HUES48 (cell line): Measurements from ENCODE around the gene DPPA3.
"Not testable (repeated sequence)": the region's sequence is repeated elsewhere in the genome, so short reads cannot be mapped to it uniquely, and the experiment has no call there.

Source experiments
- H3K27ac ChIP-seq: one replicate; pipeline ENCODE4 v1.7.0; 2013; ENCODE audit warnings: low read depth, low read length, inconsistent platforms
- H3K27me3 ChIP-seq: 2 replicates; pipeline ENCODE4 v1.6.1; 2013; ENCODE audit warnings: mild to moderate bottlenecking, low read length; ENCODE audit not compliant: control insufficient read depth, insufficient read depth
- H3K36me3 ChIP-seq: 2 replicates; pipeline ENCODE4 v1.6.1; 2013; ENCODE audit warnings: low read length; ENCODE audit not compliant: control insufficient read depth, insufficient read depth
- H3K4me1 ChIP-seq: 2 replicates; pipeline ENCODE4 v1.6.1; 2013; ENCODE audit warnings: mild to moderate bottlenecking, low read length; ENCODE audit not compliant: control insufficient read depth, insufficient read depth
- H3K4me3 ChIP-seq: 2 replicates; pipeline ENCODE4 v1.5.1; 2013; ENCODE audit warnings: mild to moderate bottlenecking, low read depth, low read length
- H3K9ac ChIP-seq: 2 replicates; pipeline ENCODE4 v1.6.1; 2013; ENCODE audit warnings: mild to moderate bottlenecking, low read depth, low read length, moderate library complexity
- H3K9me3 ChIP-seq: 2 replicates; pipeline ENCODE4 v1.6.1; 2013; ENCODE audit warnings: low read length; ENCODE audit not compliant: control insufficient read depth, insufficient read depth

DPPA3 gene

GRCh38 chr12:7711133-7711532 lies at the start of gene DPPA3:
DPPA3 (plus strand) TSS chr12:7711433; CDS start chr12:7711571, 138 bp downstream.
- H3K36me3 ChIP-seq, result no peaks in the 10 kb centered on the region
- no peaks in the 10 kb centered on the region for H3K27me3 ChIP-seq
- H3K9me3 ChIP-seq, result no peaks in the 10 kb centered on the region
- peak within 1 kb of the TSS; percentile 20 for H3K27ac ChIP-seq
- H3K9ac ChIP-seq, result no peak within 1 kb of the TSS
- H3K4me3 ChIP-seq, result no peak within 1 kb of the TSS
- peaks cover 15% of the 10 kb centered on the region for H3K4me1 ChIP-seq

GRCh38 chr12:7661741-7662140 lies 49.5 kb upstream of the DPPA3 start:
- Histone ChIP-seq H3K4me1 (peaks cover 3% of the 10 kb centered on the region; the same call in 1 of the 2 replicates), H3K27me3 (no peaks in the 10 kb centered on the region), H3K36me3 (no peaks in the 10 kb centered on the region), H3K9ac (no peak overlapping the region), H3K9me3 (no peaks in the 10 kb centered on the region), H3K27ac (no peak overlapping the region), H3K4me3 (no peak overlapping the region)

- peaks cover 2% of the 10 kb centered on the region; the same call in 1 of the 2 replicates for H3K4me1 ChIP-seq
These were observed 44.6 kb upstream of the DPPA3 start for GRCh38 chr12:7666595-7666994.

GRCh38 chr12:7667125-7667524 lies 44.1 kb upstream of the DPPA3 start:
- H3K4me3 ChIP-seq, result no peak overlapping the region
- H3K4me1 ChIP-seq, result no peaks in the 10 kb centered on the region
- no peaks in the 10 kb centered on the region for H3K27me3 ChIP-seq
- no peak overlapping the region for H3K9ac ChIP-seq
- H3K27ac ChIP-seq, result no peak overlapping the region
- H3K9me3 ChIP-seq, result no peaks in the 10 kb centered on the region
- no peaks in the 10 kb centered on the region for H3K36me3 ChIP-seq

More at GRCh38 chr12:7666595-7666994, 44.6 kb upstream of the DPPA3 start:
- Histone ChIP-seq H3K27ac (no peak overlapping the region), H3K27me3 (no peaks in the 10 kb centered on the region), H3K9me3 (no peaks in the 10 kb centered on the region), H3K9ac (no peak overlapping the region), H3K4me3 (no peak overlapping the region), H3K36me3 (no peaks in the 10 kb centered on the region)

- H3K4me1 ChIP-seq, result no peaks in the 10 kb centered on the region
- H3K4me3 ChIP-seq, result no peak overlapping the region
- no peak overlapping the region for H3K27ac ChIP-seq
- no peak overlapping the region for H3K9ac ChIP-seq
- no peaks in the 10 kb centered on the region for H3K27me3 ChIP-seq
- no peaks in the 10 kb centered on the region for H3K9me3 ChIP-seq
- H3K36me3 ChIP-seq, result no peaks in the 10 kb centered on the region
These were observed 43.1 kb upstream of the DPPA3 start for GRCh38 chr12:7668171-7668570.

GRCh38 chr12:7675455-7675854 lies 35.8 kb upstream of the DPPA3 start:
- H3K4me1 ChIP-seq, H3K27me3 ChIP-seq, H3K36me3 ChIP-seq, H3K9me3 ChIP-seq, H3K4me3 ChIP-seq, H3K27ac ChIP-seq, H3K9ac ChIP-seq: not testable (repeated sequence)

GRCh38 chr12:7677432-7677888 lies 33.8 kb upstream of the DPPA3 start:
- H3K9ac ChIP-seq, H3K4me3 ChIP-seq, H3K4me1 ChIP-seq, H3K27ac ChIP-seq, H3K27me3 ChIP-seq, H3K36me3 ChIP-seq, H3K9me3 ChIP-seq: not testable (repeated sequence)

GRCh38 chr12:7678744-7679143 lies 32.5 kb upstream of the DPPA3 start:
- Histone ChIP-seq H3K4me1 (peaks cover 3% of the 10 kb centered on the region; the same call in 1 of the 2 replicates), H3K9ac (no peak overlapping the region), H3K4me3 (no peak overlapping the region), H3K9me3 (no peaks in the 10 kb centered on the region), H3K27ac (no peak overlapping the region), H3K27me3 (no peaks in the 10 kb centered on the region), H3K36me3 (no peaks in the 10 kb centered on the region)

GRCh38 chr12:7679251-7680045 lies 31.8 kb upstream of the DPPA3 start:
- Histone ChIP-seq H3K9ac (no peak overlapping the region), H3K36me3 (no peaks in the 10 kb centered on the region), H3K4me3 (no peak overlapping the region), H3K27me3 (no peaks in the 10 kb centered on the region), H3K4me1 (peaks cover 3% of the 10 kb centered on the region; the same call in 1 of the 2 replicates), H3K27ac (no peak overlapping the region), H3K9me3 (no peaks in the 10 kb centered on the region)

GRCh38 chr12:7681535-7681934 lies 29.7 kb upstream of the DPPA3 start:
- no peaks in the 10 kb centered on the region for H3K27me3 ChIP-seq
- no peak overlapping the region for H3K9ac ChIP-seq
- H3K27ac ChIP-seq, result no peak overlapping the region
- H3K9me3 ChIP-seq, result no peaks in the 10 kb centered on the region
- no peaks in the 10 kb centered on the region for H3K36me3 ChIP-seq
- H3K4me3 ChIP-seq, result no peak overlapping the region
- H3K4me1 ChIP-seq, result peaks cover 3% of the 10 kb centered on the region; the same call in 1 of the 2 replicates

- H3K36me3 ChIP-seq, result peaks cover 6% of the 10 kb centered on the region; the same call in 1 of the 2 replicates
These were observed 17.4 kb upstream of the DPPA3 start for GRCh38 chr12:7693793-7694192.

More at GRCh38 chr12:7693793-7694192, 17.4 kb upstream of the DPPA3 start:
- Histone ChIP-seq H3K4me1 (peaks cover 23% of the 10 kb centered on the region), H3K27me3 (no peaks in the 10 kb centered on the region), H3K27ac (peak overlapping the region; percentile 61), H3K9me3 (no peaks in the 10 kb centered on the region), H3K4me3 (no peak overlapping the region), H3K9ac (no peak overlapping the region)
